Measurements from ENCODE around the gene ALKBH6.

The ALKBH6 gene

GRCh38 chr19:36023432-36023831 lies 9.4 kb upstream of the ALKBH6 start:
- no peak overlapping the region for H3K4me3 ChIP-seq (ENCODE audit: low read length)

GRCh38 chr19:36019061-36019670 lies 5.2 kb upstream of the ALKBH6 start:
- Histone ChIP-seq H3K4me2 (ENCODE audit: low read length) (no peak overlapping the region), H3K9ac (ENCODE audit: low read length) (no peak overlapping the region), H4K20me1 (ENCODE audit: insufficient read depth, low read length) (no peaks in the 10 kb centered on the region), H3K36me3 (replicated peaks; ENCODE audit: low read depth, low read length) (peaks cover 31% of the 10 kb centered on the region), H3K27me3 (ENCODE audit: low read depth, low read length) (no peaks in the 10 kb centered on the region), H2AFZ (ENCODE audit: low read depth, low read length) (no peak overlapping the region), H3K27ac (ENCODE audit: low read length) (no peak overlapping the region), H3K4me3 (ENCODE audit: low read length) (no peak overlapping the region), H3K9me3 (ENCODE audit: insufficient read depth, low read length) (no peaks in the 10 kb centered on the region), H3K79me2 (ENCODE audit: low read length) (peaks cover 12% of the 10 kb centered on the region), H3K4me1 (ENCODE audit: low read length) (peaks cover 8% of the 10 kb centered on the region)
- TF ChIP-seq EZH2phosphoT487 (IDR thresholded peaks at IDR 0.05; ENCODE audit: low read depth) = no peak
- no peak for TF ChIP-seq CTCF (IDR thresholded peaks at IDR 0.05; ENCODE audit: low read depth, low read length)

More at GRCh38 chr19:36023432-36023831, 9.4 kb upstream of the ALKBH6 start:
- Histone ChIP-seq H3K36me3 (replicated peaks; ENCODE audit: low read depth, low read length) (peaks cover 23% of the 10 kb centered on the region), H4K20me1 (ENCODE audit: insufficient read depth, low read length) (no peaks in the 10 kb centered on the region), H3K9me3 (ENCODE audit: insufficient read depth, low read length) (no peaks in the 10 kb centered on the region), H2AFZ (ENCODE audit: low read depth, low read length) (no peak overlapping the region), H3K27me3 (ENCODE audit: low read depth, low read length) (no peaks in the 10 kb centered on the region), H3K9ac (ENCODE audit: low read length) (no peak overlapping the region), H3K4me2 (ENCODE audit: low read length) (no peak overlapping the region), H3K4me1 (ENCODE audit: low read length) (no peaks in the 10 kb centered on the region), H3K79me2 (ENCODE audit: low read length) (no peaks in the 10 kb centered on the region), H3K27ac (ENCODE audit: low read length) (no peak overlapping the region)
- no peak for TF ChIP-seq EZH2phosphoT487 (IDR thresholded peaks at IDR 0.05; ENCODE audit: low read depth)
- no peak for TF ChIP-seq CTCF (IDR thresholded peaks at IDR 0.05; ENCODE audit: low read depth, low read length)

- peaks cover 14% of the 10 kb centered on the region for H3K4me1 ChIP-seq (ENCODE audit: low read length)
- TF ChIP-seq EZH2phosphoT487 (IDR thresholded peaks at IDR 0.05; ENCODE audit: low read depth) (no peak), CTCF (IDR thresholded peaks at IDR 0.05; ENCODE audit: low read depth, low read length) (no peak)
- H3K27ac ChIP-seq (ENCODE audit: low read length) = peak overlapping the region; percentile 29
- H3K79me2 ChIP-seq (ENCODE audit: low read length) = peaks cover 21% of the 10 kb centered on the region
- peak overlapping the region; percentile 90 for H3K4me3 ChIP-seq (ENCODE audit: low read length)
- peak overlapping the region; percentile 89 for H3K9ac ChIP-seq (ENCODE audit: low read length)
- no peaks in the 10 kb centered on the region for H3K27me3 ChIP-seq (ENCODE audit: low read depth, low read length)
- peak overlapping the region; percentile 82 for H2AFZ ChIP-seq (ENCODE audit: low read depth, low read length)
- H3K36me3 ChIP-seq (replicated peaks; ENCODE audit: low read depth, low read length) = peaks cover 12% of the 10 kb centered on the region
- no peaks in the 10 kb centered on the region for H4K20me1 ChIP-seq (ENCODE audit: insufficient read depth, low read length)
- peak overlapping the region; percentile 84 for H3K4me2 ChIP-seq (ENCODE audit: low read length)
- H3K9me3 ChIP-seq (ENCODE audit: insufficient read depth, low read length) = no peaks in the 10 kb centered on the region
These were observed 567 bp downstream of the ALKBH6 start for GRCh38 chr19:36013280-36014011.

GRCh38 chr19:36010402-36010801 lies 3.6 kb downstream of the ALKBH6 start:
- H3K79me2 ChIP-seq (ENCODE audit: low read length) = peaks cover 18% of the 10 kb centered on the region
- no peak overlapping the region for H3K27ac ChIP-seq (ENCODE audit: low read length)
- H3K4me2 ChIP-seq (ENCODE audit: low read length) = no peak overlapping the region
- TF ChIP-seq EZH2phosphoT487 (IDR thresholded peaks at IDR 0.05; ENCODE audit: low read depth) = no peak
- TF ChIP-seq CTCF (IDR thresholded peaks at IDR 0.05; ENCODE audit: low read depth, low read length) = no peak
- H3K4me1 ChIP-seq (ENCODE audit: low read length) = peaks cover 12% of the 10 kb centered on the region
- H2AFZ ChIP-seq (ENCODE audit: low read depth, low read length) = no peak overlapping the region
- H3K9ac ChIP-seq (ENCODE audit: low read length) = no peak overlapping the region
- no peaks in the 10 kb centered on the region for H4K20me1 ChIP-seq (ENCODE audit: insufficient read depth, low read length)
- H3K36me3 ChIP-seq (replicated peaks; ENCODE audit: low read depth, low read length) = no peaks in the 10 kb centered on the region
- H3K4me3 ChIP-seq (ENCODE audit: low read length) = no peak overlapping the region
- H3K9me3 ChIP-seq (ENCODE audit: insufficient read depth, low read length) = no peaks in the 10 kb centered on the region
- no peaks in the 10 kb centered on the region for H3K27me3 ChIP-seq (ENCODE audit: low read depth, low read length)

Data from OCI-LY3 (cell line).